Activated CD8-positive, alpha-beta memory T cell treated with anti-CD3 and anti-CD28 coated beads, Interleukin-2, amount 50 U/mL, for 48 hours (primary cell): ENCODE measurements around the gene OR2AT4.
A peak's percentile ranks its signal among the peaks of the same experiment; 100 is the strongest.
"Not testable (repeated sequence)": the region's sequence is repeated elsewhere in the genome, so short reads cannot be mapped to it uniquely, and the experiment has no call there.

Experiments used
- DNase-seq: peaks from one replicate; pipeline ENCODE4 v3.0.0-alpha.2; 2020

OR2AT4 gene

GRCh38 chr11:75096456-75097172 lies at the start of gene OR2AT4:
Gene OR2AT4, minus strand, starts transcription at chr11:75096876.
- DNase-seq = no peak

DNA sequence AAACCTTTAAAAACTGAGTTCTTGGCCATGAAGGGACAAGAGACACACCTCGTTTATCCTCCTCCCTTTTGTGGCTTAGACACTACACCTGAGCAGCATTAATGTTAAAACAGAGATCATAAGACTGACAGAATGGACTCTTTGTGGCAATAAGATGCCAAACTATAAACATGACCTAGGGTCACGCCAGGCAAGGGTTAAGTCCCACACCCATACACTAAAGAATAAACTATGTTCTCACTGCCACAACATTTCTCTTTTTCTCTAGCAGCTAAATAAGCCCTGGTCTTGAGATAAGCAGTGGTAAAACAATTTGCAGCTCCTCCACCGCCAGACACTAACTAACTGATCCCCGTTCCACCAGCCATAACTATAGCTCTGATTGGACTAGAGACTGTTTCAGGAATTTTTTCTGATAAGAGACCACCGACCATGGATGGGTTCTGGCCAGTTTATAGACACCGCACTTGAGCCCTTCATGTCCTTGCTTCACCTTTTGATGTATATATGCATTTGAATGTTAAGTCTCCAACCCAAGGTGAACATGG lies 49.4 kb upstream of the OR2AT4 start:
- DNase-seq = no peak

- DNase-seq = no peak
Measured at GRCh38 chr11:75145196-75145971, 48.7 kb upstream of the OR2AT4 start.

GRCh38 chr11:75144716-75145014 lies 48.0 kb upstream of the OR2AT4 start:
- DNase-seq = no peak

GRCh38 chr11:75143420-75143731 lies 46.7 kb upstream of the OR2AT4 start:
- no peak for DNase-seq

GRCh38 chr11:75142714-75143419 lies 46.2 kb upstream of the OR2AT4 start:
- DNase-seq = peak; percentile 80

GRCh38 chr11:75141166-75141565 lies 44.5 kb upstream of the OR2AT4 start:
- DNase-seq = no peak

GRCh38 chr11:75140269-75141138 lies 43.8 kb upstream of the OR2AT4 start:
- peak; percentile 95 for DNase-seq

DNA sequence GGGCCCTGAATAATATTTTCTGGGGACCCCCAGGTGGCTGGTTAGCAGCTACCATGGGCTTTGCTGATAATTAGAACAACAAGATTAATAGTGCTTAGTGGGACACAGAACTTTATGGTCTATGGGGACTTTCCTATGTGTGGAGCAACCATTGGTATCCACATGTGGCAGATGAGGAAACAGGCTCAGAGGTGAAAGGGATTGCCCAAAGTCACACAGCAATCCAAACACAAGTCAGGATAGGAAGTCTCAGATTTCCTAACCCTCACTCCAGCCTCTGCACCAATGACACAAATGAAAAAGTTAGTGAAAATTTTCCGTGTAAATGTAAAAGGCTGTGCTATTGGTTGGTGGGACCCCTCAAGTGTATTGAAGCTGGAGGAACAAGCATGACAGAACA lies 39.0 kb upstream of the OR2AT4 start:
- no peak for DNase-seq

DNA sequence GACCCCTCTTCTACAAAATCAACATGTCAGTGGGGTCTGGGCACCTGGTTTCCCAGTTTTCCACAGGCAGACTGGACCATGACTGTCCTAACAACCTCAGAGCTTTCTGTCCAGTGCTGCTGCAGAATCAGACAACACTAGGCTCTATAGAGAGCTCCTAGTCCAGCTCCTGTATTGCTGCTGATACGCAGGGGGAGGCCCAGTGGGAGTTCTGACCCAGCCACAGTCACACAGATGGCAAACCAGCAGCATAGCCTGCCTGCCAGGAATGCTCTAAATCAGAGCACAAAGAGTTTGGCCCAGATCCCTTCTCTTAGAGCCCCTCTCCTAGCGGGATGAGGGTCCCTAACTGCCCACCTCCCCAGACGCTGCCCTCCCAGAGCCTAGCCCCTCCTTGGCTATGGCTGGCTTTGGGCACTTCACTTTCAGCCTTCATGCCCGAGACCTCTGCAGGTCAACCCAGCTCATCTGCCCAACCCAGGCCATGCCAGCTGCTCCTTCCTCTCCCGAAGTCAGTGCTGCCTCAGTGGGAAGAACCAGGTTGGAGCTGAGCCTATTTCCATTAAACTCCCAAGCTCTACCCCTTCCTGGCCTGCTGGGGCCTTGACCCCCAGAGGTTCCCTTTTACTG lies 38.5 kb upstream of the OR2AT4 start:
- DNase-seq = no peak

DNA sequence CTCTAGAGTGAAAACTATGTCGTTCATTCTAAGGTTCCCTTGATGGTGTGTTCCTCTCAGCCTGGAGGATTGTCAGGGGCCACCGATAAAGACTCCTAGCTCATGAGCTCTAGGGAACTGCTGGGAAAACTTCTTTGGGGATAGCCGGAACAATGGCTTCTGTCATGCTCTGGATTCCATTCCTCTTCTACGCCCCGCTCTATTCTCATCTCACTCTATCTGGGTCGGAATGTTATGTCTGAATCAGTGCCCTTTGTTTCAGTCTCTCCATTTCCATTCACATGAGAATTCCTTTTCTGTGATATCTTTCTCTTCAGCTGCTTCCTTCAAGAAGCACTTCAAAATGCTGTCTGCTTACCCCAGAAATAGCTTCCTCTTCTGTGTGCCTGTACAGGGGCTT lies 37.3 kb upstream of the OR2AT4 start:
- no peak for DNase-seq

DNA sequence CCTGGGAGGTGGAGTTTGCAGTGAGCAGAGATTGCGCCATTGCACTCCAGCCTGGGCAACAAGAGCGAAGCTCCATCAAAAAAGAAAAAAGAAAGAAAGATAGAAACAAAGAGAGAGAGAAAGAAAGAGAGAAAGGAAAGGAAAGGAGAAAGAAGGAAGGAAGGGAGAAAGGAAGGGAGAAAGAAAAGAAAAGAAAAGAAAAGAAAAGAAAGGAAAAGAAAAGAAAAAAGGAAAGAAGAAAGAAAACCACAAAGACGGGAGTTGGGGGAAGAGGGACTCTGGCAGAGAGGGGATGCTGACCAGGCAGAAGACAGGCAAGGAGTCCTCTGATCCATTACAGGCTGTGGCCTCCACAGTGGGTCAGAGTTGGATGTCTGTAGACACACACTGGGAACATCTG lies 35.4 kb upstream of the OR2AT4 start:
- DNase-seq = no peak

DNA sequence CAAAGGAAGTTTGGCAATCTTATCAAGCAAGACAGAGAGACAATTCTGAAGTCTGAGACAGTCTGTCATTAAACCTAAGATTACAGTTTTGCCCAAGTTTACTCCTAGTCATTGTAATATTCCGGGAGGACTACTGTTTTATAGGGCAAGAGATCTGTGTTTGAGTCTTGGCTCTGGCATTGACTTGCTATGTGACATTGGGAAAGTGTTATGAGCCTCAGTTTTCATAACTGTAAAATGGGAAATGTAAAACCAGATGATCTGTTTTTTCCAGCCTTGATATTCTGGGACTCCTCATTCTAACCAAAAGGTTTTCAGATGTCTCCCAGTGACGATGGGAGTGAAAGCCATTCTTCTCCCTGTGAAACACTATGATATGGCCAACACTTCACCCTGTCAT lies 29.9 kb upstream of the OR2AT4 start:
- no peak for DNase-seq

DNA sequence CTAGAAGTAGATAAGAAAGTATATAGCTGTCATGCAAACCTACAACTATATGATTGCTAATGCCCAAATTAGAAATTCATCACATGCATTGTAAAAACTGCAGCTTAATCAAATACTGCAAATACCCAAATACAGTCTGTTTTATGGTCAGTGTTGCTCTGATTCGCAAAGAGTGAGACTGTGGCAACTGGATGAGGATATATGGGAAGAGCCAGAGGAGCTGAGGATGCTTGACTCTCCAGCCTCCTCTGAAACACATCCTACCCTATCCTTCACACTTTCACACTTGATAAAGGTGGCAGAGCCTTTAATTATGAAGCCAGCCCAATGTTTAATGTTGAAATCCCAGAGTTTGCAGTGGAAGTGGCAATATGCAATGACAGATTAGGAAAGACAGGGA lies 21.9 kb upstream of the OR2AT4 start:
- DNase-seq = no peak

GRCh38 chr11:75114465-75114864 lies 17.8 kb upstream of the OR2AT4 start:
- no peak for DNase-seq

DNA sequence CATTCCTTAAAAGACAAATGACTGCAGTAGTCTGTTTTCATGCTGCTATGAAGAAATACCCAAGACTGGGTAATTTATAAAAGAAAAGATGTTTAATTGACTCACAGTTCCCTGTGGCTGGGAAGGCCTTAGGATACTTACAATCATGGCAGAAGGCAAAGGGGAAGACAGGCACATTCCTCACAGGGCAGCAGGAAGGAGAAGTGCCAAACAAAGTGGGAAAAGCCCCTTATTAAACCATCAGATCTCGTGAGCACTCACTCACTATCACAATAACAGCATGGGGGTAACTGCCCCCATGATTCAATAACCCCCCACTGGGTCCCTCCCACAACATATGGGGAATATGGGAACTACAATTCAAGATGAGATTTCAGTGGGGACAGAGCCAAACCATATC lies 16.4 kb upstream of the OR2AT4 start:
- no peak for DNase-seq

- DNase-seq = no peak
Measured at GRCh38 chr11:75112200-75112599, 15.5 kb upstream of the OR2AT4 start.

DNA sequence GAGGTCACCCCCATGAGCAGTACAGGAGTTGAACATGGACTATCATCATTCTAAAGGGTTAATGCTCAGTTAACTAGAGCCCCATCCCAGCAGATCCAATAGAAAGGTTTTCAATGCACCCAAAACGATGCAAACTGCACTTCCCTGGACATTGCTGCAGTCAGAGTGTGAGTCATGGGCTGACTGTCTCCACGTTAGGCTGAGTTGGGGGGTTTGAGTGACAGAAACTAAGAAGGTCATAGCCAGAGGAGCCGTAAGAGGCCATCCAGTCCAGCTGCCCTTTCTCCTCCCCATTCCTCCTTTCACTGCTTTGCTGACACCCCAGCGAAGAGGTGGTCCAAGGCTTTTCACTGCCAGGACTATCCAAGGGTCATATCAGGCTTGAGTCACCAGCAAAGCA lies 10.5 kb upstream of the OR2AT4 start:
- no peak for DNase-seq

DNA sequence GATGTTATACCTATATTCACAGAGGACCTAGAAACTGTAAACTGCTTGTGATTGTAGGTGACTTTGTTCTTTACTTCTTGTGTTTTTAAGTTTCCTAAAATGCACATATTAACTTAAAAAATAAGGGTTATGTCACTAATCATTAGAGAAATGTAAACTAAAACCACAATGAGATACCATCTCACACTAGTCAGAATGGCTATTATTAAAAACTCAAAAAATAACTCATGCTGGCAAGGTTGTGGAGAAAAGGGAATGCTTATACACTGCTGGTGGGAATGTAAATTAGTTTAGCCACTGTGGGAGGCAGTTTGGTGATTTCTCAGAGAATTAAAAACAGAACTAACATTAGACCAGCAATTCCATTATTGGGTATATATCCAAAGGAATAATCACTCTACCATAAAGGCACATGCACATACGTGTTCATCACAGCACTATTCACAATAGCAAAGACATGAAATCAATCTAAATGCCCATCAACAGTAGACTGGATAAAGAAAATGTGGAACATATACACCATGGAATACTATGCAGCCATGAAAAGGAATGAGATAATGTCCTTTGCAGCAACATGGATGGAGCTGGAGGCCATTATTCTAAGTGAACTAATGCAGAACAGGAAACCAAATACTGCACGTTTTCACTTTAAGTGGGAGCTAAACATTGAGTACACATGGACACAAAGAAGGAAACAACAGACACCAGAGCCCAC lies 9.4 kb upstream of the OR2AT4 start:
- DNase-seq = not testable (repeated sequence)

- no peak for DNase-seq
Measured at GRCh38 chr11:75105462-75105925, 8.8 kb upstream of the OR2AT4 start.

DNA sequence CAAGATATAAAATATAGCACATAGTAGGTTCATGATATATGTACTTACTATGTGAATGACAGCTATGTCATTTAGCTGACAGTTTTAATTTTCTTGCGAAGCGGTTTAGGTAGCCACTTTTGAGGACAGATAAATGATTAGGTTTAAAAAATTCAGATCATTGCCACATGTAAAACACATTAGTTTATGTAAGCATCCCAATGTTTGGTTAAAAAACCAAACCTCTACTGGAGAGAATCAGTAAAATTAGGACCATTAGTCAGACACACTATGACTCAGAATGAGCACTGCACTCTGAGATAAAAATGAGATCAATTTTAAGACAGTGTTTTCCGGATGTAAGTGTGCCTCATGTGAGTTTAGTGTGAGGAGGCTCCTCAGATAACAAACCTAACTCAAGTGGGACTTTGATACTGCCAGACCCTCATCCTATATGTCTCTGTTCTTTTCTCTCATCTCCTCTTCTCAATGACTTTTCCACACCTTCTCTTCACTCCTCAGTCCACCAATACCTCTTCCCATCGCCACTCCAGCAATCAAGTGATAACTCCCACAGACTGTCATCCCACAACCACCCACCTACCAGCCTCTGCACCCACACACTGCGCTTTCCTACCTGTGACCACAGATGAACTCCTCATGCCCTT lies 6.8 kb upstream of the OR2AT4 start:
- no peak for DNase-seq
